ENCODE data around the gene RTL1.

RTL1 gene

DNA sequence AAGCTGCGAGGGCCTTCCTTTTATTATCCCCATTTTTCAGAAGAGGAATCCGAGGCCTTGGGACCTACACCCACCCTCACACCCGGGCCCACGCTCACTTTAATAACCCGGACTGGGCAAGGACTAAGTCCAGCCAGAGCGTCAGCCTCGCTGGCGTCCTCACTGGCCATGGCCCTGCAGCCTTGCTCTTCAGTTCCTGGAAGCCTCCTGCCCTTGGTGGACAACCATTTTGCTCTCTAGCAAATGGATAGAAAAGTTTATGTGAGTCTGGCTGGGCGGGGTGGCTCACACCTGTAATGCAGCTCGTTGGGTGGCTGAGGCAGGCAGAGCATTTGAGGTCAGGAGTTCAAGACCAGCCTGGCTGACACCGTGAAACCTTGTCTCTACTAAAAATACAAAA lies 9.8 kb downstream of the RTL1 start:
- POLR2A ChIA-PET = no interaction called here
- no peak for TF ChIP-seq BHLHE40 (IDR thresholded peaks at IDR 0.05; ENCODE audit: borderline replicate concordance)
- TF ChIP-seq FOXA1 (IDR thresholded peaks at IDR 0.05) = no peak
- TF ChIP-seq CTBP1 (IDR thresholded peaks at IDR 0.05; ENCODE audit: borderline replicate concordance) = no peak

GRCh38 chr14:100893228-100893601 lies 10.3 kb downstream of the RTL1 start:
- DNase-seq (ENCODE audit: extremely low spot score) = no peak

More for the DNA sequence above, 9.8 kb downstream of the RTL1 start:
- no peak for DNase-seq (ENCODE audit: extremely low spot score)
- CTCF ChIA-PET = no interaction called here

DNA sequence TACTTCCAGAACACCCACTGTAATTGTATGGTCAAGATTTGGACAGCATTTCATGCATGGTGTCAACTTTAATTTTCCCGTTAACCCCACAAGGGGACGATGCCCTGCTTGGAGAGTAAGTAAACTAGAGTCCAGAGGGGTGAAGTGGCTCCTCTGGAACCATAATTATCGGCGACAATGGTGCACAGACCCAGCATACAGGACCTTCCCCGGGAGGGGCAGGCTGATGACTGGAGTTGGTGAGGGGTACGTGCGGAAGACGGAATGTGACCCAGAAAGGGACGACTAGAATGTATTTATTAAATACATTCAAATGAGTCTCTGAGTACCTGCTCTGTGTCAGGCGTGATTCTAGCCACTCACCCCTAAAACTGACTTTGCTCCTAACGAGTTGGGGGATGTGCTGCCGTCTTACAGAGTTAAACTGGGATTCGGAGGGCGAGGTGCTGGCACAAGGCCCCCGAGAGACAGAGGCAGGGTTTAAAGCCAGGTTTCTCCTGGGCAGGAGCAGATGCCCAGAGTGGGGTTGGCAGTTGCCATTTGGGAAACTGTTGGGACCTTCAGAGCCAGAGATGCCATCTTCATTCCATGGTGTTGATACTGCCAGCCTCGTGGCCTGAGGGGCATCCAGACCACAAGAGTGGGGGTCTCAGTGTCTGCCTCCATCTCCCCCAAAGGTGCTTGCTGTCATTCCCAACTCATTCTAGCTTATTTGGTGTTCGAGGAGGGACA lies 10.9 kb downstream of the RTL1 start:
- no peak for TF ChIP-seq SP1 (IDR thresholded peaks at IDR 0.05)
- no peak for TF ChIP-seq HDGF (IDR thresholded peaks at IDR 0.05; ENCODE audit: borderline replicate concordance)
- TF ChIP-seq FOXM1 (IDR thresholded peaks at IDR 0.05; ENCODE audit: borderline replicate concordance) = no peak
- TF ChIP-seq ZNF384 (IDR thresholded peaks at IDR 0.05) = no peak
- no peak for TF ChIP-seq L3MBTL2 (conservative IDR thresholded peaks at IDR 0.05)
- no peak for TF ChIP-seq LEF1 (IDR thresholded peaks at IDR 0.05; ENCODE audit: borderline replicate concordance)
- no peak for TF ChIP-seq FOXA1 (IDR thresholded peaks at IDR 0.05)
- no peak for TF ChIP-seq ARNT (IDR thresholded peaks at IDR 0.05)
- TF ChIP-seq PKNOX1 (IDR thresholded peaks at IDR 0.05) = no peak
- no peak for TF ChIP-seq NFRKB (IDR thresholded peaks at IDR 0.05)
- no peak for TF ChIP-seq ELF4 (IDR thresholded peaks at IDR 0.05)
- no peak for TF ChIP-seq CTBP1 (IDR thresholded peaks at IDR 0.05; ENCODE audit: borderline replicate concordance)
- no peak for TF ChIP-seq FOXK2 (IDR thresholded peaks at IDR 0.05)
- no peak for TF ChIP-seq BHLHE40 (IDR thresholded peaks at IDR 0.05; ENCODE audit: borderline replicate concordance)
- no peak for TF ChIP-seq SUZ12 (IDR thresholded peaks at IDR 0.05)
- no peak for TF ChIP-seq TARDBP (IDR thresholded peaks at IDR 0.05)
- DNase-seq (ENCODE audit: extremely low spot score) = no peak
- POLR2A ChIA-PET = no interaction called here
- CTCF ChIA-PET = interaction anchor here (0.6 kb wide), 1 partner anchor 275 kb away, joined by 3 read pairs; no protein-coding TSS in a partner anchor

More at GRCh38 chr14:100893228-100893601, 10.3 kb downstream of the RTL1 start:
- TF ChIP-seq FOXA1 (IDR thresholded peaks at IDR 0.05) (no peak), HDGF (IDR thresholded peaks at IDR 0.05; ENCODE audit: borderline replicate concordance) (no peak), FOXK2 (IDR thresholded peaks at IDR 0.05) (no peak), BHLHE40 (IDR thresholded peaks at IDR 0.05; ENCODE audit: borderline replicate concordance) (no peak), ELF4 (IDR thresholded peaks at IDR 0.05) (no peak), CTBP1 (IDR thresholded peaks at IDR 0.05; ENCODE audit: borderline replicate concordance) (no peak)
- ChIA-PET POLR2A (no interaction called here), CTCF (interaction anchor here (0.6 kb wide), 1 partner anchor 275 kb away, joined by 3 read pairs; no protein-coding TSS in a partner anchor)

DNA sequence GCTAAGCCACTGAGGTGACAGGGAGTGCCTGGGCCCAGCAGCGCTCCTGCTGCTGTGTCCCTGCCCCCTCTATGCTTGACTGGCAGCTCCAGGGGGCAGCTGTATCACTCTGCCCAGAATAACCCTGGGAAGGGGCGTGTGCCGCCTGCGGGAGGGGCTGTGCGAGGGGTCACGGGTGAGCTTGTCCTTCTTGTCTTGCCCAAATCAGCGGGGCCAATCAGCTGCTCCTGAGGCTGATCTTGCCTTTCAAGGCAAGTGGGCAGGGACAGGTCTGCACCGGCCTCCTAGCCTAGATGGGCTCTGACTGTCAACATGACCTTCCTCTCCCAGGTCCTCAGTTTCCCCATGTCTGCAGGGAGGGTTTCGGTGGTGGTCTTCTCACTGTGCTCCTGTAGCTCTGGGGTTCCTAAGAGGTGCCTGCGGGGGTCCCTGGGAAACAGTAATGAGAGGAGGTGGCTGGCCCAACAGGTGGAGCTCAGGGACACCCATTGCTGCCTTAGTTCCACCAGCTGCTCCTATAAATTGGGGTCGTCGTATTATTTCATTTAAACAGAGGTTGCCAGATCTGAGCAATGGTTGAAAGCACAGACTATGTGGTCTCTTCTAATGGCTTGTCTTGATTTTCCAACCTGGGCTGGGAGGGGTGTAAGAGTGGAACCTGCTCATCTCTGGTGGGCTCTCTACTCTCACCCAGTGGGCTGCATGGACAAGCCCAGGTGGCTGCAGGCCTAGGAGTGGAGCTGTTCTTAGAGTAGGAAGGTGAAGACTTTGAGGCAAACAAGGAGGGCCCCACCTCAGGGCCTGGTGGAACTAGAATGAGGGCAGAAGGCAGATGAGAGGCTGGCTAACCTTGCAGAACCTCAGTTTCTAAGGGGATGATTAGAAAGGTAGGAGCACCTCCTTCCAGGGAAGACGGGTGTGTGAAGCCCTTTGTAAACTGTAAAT lies 11.7 kb downstream of the RTL1 start:
- CTCF ChIA-PET = no interaction called here
- POLR2A ChIA-PET = no interaction called here
- TF ChIP-seq LEF1 (IDR thresholded peaks at IDR 0.05; ENCODE audit: borderline replicate concordance) (no peak), FOXM1 (IDR thresholded peaks at IDR 0.05; ENCODE audit: borderline replicate concordance) (no peak), HDGF (IDR thresholded peaks at IDR 0.05; ENCODE audit: borderline replicate concordance) (no peak), L3MBTL2 (conservative IDR thresholded peaks at IDR 0.05) (no peak), SUZ12 (IDR thresholded peaks at IDR 0.05) (no peak), FOXK2 (IDR thresholded peaks at IDR 0.05) (no peak), NFRKB (IDR thresholded peaks at IDR 0.05) (no peak), PKNOX1 (IDR thresholded peaks at IDR 0.05) (no peak), SP1 (IDR thresholded peaks at IDR 0.05) (no peak), BHLHE40 (IDR thresholded peaks at IDR 0.05; ENCODE audit: borderline replicate concordance) (no peak), CTBP1 (IDR thresholded peaks at IDR 0.05; ENCODE audit: borderline replicate concordance) (no peak), FOXA1 (IDR thresholded peaks at IDR 0.05) (no peak), TARDBP (IDR thresholded peaks at IDR 0.05) (no peak), ZNF384 (IDR thresholded peaks at IDR 0.05) (no peak), ARNT (IDR thresholded peaks at IDR 0.05) (no peak), ELF4 (IDR thresholded peaks at IDR 0.05) (no peak)
- DNase-seq (ENCODE audit: extremely low spot score) = no peak

DNA sequence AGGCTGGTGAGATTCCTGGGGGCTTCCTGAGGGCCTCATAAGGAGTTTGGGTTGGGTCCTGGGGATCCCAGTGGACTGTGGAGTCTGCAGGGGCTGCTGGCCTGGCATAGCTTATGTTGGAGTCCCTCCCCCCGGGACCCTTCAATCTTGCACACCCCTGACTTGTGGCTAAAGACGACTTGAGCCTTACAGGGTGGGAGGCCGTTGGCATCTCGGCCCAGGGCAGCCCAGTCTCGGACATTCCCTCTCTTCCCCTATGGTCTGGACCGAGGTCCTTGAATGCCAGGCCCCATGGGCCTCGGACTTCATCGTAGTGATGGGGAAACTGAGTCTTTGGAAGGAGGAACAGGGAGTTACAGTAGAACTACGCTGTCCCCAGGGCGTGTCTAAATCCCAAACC lies 12.5 kb downstream of the RTL1 start:
- TF ChIP-seq HDGF (IDR thresholded peaks at IDR 0.05; ENCODE audit: borderline replicate concordance) = no peak
- no peak for TF ChIP-seq ZNF384 (IDR thresholded peaks at IDR 0.05)
- TF ChIP-seq TARDBP (IDR thresholded peaks at IDR 0.05) = no peak
- TF ChIP-seq ELF4 (IDR thresholded peaks at IDR 0.05) = no peak
- TF ChIP-seq FOXK2 (IDR thresholded peaks at IDR 0.05) = no peak
- TF ChIP-seq PKNOX1 (IDR thresholded peaks at IDR 0.05) = no peak
- TF ChIP-seq SP1 (IDR thresholded peaks at IDR 0.05) = no peak
- TF ChIP-seq LEF1 (IDR thresholded peaks at IDR 0.05; ENCODE audit: borderline replicate concordance) = no peak
- TF ChIP-seq ARNT (IDR thresholded peaks at IDR 0.05) = no peak
- TF ChIP-seq NFRKB (IDR thresholded peaks at IDR 0.05) = no peak
- no peak for TF ChIP-seq CTBP1 (IDR thresholded peaks at IDR 0.05; ENCODE audit: borderline replicate concordance)
- no peak for TF ChIP-seq BHLHE40 (IDR thresholded peaks at IDR 0.05; ENCODE audit: borderline replicate concordance)
- no peak for TF ChIP-seq SUZ12 (IDR thresholded peaks at IDR 0.05)
- no peak for TF ChIP-seq FOXA1 (IDR thresholded peaks at IDR 0.05)
- TF ChIP-seq L3MBTL2 (conservative IDR thresholded peaks at IDR 0.05) = no peak
- ChIA-PET CTCF (interaction anchor here (2.7 kb wide), 1 partner anchor 10 kb away, joined by 11 read pairs; no protein-coding TSS in a partner anchor), POLR2A (no interaction called here)
- no peak for DNase-seq (ENCODE audit: extremely low spot score)
